Measurements from ENCODE around the gene NEURL3. TPM values are rescaled to one million over a fixed set of nuclear protein-coding genes. Genes with fewer than 3 reads are reported as not detected.

Gene NEURL3
- total and polyA plus RNA-seq, 2 donors from 2014 or later = 3.2 to 11.1 TPM

DNA sequence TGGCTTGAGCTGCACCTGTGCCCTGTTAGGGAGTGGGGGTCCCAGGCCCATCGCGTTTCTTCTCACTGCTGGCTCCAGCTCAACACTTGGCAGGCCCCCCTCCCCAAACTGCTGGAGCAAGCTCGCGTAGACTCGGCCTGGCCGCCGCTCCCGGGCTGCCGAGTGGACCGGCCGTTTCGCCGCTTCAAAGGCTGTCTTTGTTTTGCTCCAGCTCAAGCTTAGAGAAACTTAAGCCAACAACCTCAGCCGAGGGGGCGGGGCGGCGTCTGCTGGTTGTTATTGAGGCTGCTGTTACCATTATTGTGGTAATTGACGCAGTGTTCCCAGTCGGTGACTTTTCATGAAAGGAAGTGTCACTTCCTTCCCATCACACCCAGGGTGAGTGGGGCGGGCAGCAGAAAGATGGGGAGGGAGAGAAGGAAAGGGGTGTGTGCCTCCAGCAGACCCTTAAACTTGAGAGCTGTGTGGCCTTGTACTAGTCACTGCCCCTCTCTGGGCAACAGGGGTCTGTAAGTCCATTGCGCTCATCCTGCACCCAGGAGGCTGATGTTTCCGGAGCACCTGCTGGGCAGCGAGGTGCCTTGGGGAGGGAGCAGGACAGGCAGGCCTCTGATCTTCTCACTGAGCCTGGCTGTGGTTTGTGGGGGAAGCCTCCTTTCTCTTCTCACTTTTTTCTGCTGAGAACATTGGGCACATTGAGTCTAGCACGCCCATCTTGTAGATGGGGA, 33.5 kb upstream of the NEURL3 start:
- H3K4me1 ChIP-seq (ENCODE audit: control insufficient read depth in 2 of 3, insufficient read depth in 2 of 3, low read depth in 1 of 3, low read length in 3 of 3) = peaks cover 0 to 5% (median 0%) of the 10 kb centered on the region in 3 donors
- H3K9me3 ChIP-seq (ENCODE audit: control insufficient read depth in 2 of 3, insufficient read depth in 1 of 3, low read length in 3 of 3) = no peaks in the 10 kb centered on the region
- H3K9ac ChIP-seq (ENCODE audit: low read length in 3 of 3) = peak overlapping the region in 2 of 3 donors; percentile 30 to 67
- peak overlapping the region; percentile 18 to 80 (median 36) for H3K4me3 ChIP-seq (ENCODE audit: low read length in 3 of 3)
- H3K36me3 ChIP-seq (ENCODE audit: control insufficient read depth in 2 of 3, insufficient read depth in 3 of 3, low read length in 3 of 3) = no peaks in the 10 kb centered on the region
- no peaks in the 10 kb centered on the region for H3K27me3 ChIP-seq (ENCODE audit: control insufficient read depth, insufficient read depth, low read length)
- TF ChIP-seq, protein P1, sequence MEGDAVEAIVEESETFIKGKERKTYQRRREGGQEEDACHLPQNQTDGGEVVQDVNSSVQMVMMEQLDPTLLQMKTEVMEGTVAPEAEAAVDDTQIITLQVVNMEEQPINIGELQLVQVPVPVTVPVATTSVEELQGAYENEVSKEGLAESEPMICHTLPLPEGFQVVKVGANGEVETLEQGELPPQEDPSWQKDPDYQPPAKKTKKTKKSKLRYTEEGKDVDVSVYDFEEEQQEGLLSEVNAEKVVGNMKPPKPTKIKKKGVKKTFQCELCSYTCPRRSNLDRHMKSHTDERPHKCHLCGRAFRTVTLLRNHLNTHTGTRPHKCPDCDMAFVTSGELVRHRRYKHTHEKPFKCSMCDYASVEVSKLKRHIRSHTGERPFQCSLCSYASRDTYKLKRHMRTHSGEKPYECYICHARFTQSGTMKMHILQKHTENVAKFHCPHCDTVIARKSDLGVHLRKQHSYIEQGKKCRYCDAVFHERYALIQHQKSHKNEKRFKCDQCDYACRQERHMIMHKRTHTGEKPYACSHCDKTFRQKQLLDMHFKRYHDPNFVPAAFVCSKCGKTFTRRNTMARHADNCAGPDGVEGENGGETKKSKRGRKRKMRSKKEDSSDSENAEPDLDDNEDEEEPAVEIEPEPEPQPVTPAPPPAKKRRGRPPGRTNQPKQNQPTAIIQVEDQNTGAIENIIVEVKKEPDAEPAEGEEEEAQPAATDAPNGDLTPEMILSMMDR (IDR thresholded peaks at IDR 0.05; ENCODE audit: borderline replicate concordance, extremely low read depth, insufficient read depth) = no peak
- no peak for FAIRE-seq
- peak; percentile 68 to 92 (median 83) for DNase-seq
- intact Hi-C loops (cut with DNase I) = no loop called here
- peak overlapping the region in 1 of 2 donors; percentile 38 for H3K27ac ChIP-seq (ENCODE audit: low read depth in 2 of 2, low read length in 2 of 2)

DNA sequence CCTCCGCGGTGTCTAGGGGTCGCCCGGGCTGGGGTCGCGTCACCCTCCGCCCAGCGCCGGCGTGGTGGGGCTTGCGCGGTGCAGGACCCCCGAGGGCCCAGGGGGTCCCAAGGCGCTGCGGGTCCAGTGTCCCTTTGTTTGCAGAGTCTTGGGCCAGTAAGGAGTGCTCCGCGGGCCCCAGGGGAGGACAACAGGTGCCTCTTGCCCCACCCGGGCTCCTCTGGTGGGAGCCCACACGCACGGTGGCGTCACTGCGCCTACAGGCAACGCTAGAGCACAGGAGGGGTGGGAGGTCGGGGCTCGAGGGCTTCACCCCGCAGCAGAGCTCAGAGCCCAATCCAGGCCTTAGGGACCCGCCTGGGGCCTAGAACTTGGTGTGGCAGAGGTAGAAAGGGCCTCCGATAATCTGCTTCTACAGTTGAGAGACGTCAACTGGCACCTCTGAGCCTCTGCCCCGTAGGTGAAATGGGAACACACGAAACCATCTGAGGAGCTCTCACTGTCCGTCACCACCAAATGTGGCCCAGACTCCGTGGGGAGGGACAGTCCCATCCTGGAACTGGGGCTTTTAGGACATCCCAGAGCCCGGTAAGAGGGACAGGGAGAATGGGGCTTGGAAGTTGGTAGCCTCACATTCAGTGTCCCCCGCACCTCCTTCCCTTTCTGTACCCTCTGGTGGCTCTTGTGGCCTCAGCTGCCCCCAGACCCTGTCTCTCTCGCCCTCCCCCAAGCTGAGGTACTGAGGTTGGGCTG, 32.8 kb upstream of the NEURL3 start:
- TF ChIP-seq, protein P1 (IDR thresholded peaks at IDR 0.05; ENCODE audit: borderline replicate concordance, extremely low read depth, insufficient read depth) = no peak
- Histone ChIP-seq H3K4me3 (ENCODE audit: low read length in 3 of 3) (peak overlapping the region; percentile 18 to 80 (median 56)), H3K4me1 (ENCODE audit: control insufficient read depth in 2 of 3, insufficient read depth in 2 of 3, low read depth in 1 of 3, low read length in 3 of 3) (peaks cover 0 to 5% (median 3%) of the 10 kb centered on the region in 3 donors), H3K27ac (ENCODE audit: low read depth in 2 of 2, low read length in 2 of 2) (peak overlapping the region in 1 of 2 donors; percentile 84), H3K36me3 (ENCODE audit: control insufficient read depth in 2 of 3, insufficient read depth in 3 of 3, low read length in 3 of 3) (no peaks in the 10 kb centered on the region), H3K9me3 (ENCODE audit: control insufficient read depth in 2 of 3, insufficient read depth in 1 of 3, low read length in 3 of 3) (no peaks in the 10 kb centered on the region), H3K9ac (ENCODE audit: low read length in 3 of 3) (peak overlapping the region in 2 of 3 donors; percentile 30 to 67), H3K27me3 (ENCODE audit: control insufficient read depth, insufficient read depth, low read length) (no peaks in the 10 kb centered on the region)
- intact Hi-C loops (cut with DNase I) = no loop called here
- peak in 3 of 5 donors; percentile 35 to 84 (median 67) for DNase-seq
- FAIRE-seq = no peak

DNA sequence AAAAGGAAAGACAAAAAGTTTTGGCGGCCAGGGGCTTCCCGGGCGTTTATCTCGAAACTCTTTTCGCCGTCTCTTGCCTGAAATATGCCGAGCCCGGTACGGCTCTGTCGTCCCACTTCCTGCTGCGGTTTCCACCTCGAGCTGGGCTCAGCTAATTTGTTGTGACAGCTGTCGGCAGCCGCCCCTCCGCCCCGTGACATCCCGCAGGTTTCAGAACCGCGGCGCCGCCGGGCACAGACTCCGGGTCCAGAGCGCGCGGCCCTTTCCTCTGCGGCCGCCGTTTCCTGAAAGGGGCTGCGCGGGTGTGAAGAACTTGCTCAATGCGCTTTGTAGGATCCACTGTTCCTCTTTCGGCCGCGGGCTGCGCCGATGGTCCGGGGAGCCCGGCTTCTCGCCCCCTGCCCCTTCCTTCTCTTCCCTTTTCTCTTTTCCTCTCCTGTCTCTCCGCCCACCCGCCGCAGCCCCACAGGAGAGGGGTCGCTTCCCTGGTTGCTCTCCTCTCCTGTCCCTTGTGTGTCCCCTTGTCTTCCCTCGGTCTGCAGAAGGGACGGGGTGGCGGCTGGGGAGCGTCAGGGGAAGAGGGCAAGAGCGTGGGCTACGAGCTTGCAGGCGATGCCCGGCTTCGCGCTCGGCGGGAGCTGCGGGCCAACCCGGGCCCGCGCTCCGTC, 32.0 kb upstream of the NEURL3 start:
- intact Hi-C loops (cut with DNase I) = no loop called here
- peak overlapping the region in 2 of 3 donors; percentile 62 to 67 for H3K9ac ChIP-seq (ENCODE audit: low read length in 3 of 3)
- no peaks in the 10 kb centered on the region for H3K9me3 ChIP-seq (ENCODE audit: control insufficient read depth in 2 of 3, insufficient read depth in 1 of 3, low read length in 3 of 3)
- H3K4me1 ChIP-seq (ENCODE audit: control insufficient read depth in 2 of 3, insufficient read depth in 2 of 3, low read depth in 1 of 3, low read length in 3 of 3) = peaks cover 0 to 9% (median 7%) of the 10 kb centered on the region in 3 donors
- H3K36me3 ChIP-seq (ENCODE audit: control insufficient read depth in 2 of 3, insufficient read depth in 3 of 3, low read length in 3 of 3) = no peaks in the 10 kb centered on the region
- peak overlapping the region; percentile 46 to 80 (median 56) for H3K4me3 ChIP-seq (ENCODE audit: low read length in 3 of 3)
- H3K27ac ChIP-seq (ENCODE audit: low read depth in 2 of 2, low read length in 2 of 2) = peak overlapping the region; percentile 83 to 84
- peak; percentile 57 to 93 (median 77) for DNase-seq
- TF ChIP-seq, protein P1 (IDR thresholded peaks at IDR 0.05; ENCODE audit: borderline replicate concordance, extremely low read depth, insufficient read depth) = no peak
- no peak for FAIRE-seq
- no peaks in the 10 kb centered on the region for H3K27me3 ChIP-seq (ENCODE audit: control insufficient read depth, insufficient read depth, low read length)
